NCI-H2107 treated with DMSO at 0.1 percent for 48 hours (cell line): Measurements from ENCODE around the gene KLHL26.
"Not testable (repeated sequence)": the region's sequence is repeated elsewhere in the genome, so short reads cannot be mapped to it uniquely, and the experiment has no call there.

ENCODE experiments used
- DNase-seq: peaks from one replicate; lab custom pipeline; 2025; ENCODE audit not compliant: unreplicated experiment; lab: John Stamatoyannopoulos, UW

The KLHL26 gene

GRCh38 chr19:18662972-18663732, 26.3 kb downstream of the KLHL26 start:
- DNase-seq, result no peak

DNA sequence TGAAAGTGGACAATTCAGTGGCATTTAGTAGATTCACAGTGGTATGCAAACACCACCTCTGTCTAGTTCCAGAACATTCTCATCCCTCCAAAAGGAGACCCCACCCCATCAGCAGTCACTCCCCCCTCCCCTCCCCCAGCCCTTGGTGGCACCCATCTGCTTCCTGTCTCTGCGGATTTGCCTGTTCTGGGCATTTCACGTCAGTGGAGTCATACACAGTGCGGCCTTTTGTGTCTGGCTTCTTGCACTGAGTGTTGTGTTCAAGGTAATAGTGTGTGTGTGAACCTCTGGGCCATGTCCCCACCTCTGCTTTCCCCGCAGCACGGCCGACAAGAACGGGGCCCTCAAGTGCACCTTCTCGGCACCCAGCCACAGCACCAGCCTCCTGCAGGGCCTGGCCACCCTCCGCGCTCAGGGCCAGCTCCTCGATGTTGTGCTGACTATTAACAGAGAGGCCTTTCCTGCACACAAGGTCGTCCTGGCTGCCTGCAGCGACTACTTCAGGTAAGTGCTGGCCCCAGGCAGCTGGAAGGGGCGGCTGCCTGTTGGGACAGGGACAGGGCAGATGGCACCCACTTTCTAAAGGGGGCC, 27.2 kb downstream of the KLHL26 start:
- no peak for DNase-seq

DNA sequence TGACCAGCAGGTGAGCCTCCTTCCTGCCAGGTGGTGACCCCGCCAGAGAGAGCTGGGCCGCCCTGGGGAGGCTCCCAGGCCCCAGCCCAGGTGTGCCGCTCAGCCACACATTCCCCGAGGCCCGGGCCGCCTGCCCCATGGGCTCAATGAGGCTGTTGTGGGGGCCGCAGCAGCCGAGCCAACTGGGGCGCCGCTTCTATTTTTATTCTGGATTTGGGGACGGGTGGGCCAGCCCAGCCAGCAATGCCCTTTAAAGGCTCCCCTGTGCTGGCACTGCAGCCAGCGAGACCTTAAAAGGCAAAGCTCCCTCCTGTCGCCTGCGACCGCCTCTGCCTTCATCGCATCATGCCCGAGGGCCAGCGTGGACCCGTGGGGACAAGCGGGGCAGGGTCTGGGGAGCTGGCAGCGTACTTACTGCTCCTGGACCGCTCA, 29.0 kb downstream of the KLHL26 start:
- DNase-seq, result no peak

DNA sequence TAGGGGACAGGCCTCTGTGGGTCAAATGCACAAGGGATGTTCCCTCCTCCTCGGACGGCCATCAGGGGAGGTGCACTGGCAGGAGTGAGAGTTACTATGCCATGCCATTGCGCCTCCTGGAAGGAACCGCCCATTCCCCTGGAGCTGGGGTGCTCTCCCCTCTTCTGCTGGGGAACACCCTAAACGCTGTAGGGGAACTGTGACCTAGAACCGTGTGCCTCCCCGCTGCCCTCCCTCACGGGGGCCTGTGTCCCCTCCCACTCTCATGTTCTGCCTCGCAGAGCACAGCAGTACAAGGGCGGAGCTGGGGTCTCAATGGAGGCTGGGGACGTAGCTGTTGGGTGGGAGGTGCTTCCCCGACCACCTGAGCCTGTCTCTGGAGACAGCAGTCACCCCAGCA, 29.5 kb downstream of the KLHL26 start:
- no peak for DNase-seq

DNA sequence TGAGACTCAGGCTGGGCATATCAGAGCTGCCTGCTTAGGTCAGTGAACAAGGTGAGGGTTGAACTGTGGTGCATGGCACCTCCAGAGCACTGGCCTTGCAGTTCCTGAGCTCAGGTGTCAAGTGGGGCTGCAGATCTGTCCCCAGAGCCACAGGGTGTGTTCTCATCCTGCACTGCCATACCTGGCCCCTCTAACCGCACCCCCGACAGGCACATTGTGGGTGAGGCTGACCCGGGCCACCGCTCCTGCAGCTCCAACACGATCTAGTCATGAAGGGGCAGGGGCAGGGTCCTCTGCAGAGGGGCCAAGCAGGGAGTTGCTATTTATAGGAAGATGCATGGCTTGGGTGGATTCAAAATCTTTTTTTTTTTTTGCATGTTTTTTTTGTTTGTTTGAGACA, 30.0 kb downstream of the KLHL26 start:
- no peak for DNase-seq

GRCh38 chr19:18667531-18668251, 30.9 kb downstream of the KLHL26 start:
- DNase-seq, result no peak

DNA sequence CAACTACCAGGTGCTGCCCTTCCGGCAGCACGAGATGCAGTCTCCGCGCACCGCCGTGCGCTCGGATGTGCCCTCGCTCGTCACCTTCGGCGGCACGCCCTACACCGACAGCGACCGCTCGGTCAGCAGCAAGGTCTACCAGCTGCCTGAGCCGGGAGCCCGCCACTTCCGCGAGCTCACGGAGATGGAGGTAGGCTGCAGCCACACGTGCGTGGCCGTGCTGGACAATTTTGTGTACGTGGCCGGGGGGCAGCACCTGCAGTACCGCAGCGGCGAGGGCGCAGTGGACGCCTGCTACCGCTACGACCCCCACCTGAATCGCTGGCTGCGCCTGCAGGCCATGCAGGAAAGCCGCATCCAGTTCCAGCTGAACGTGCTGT, 31.4 kb downstream of the KLHL26 start:
- no peak for DNase-seq

- DNase-seq, result no peak
Observed at GRCh38 chr19:18668744-18669523, 32.1 kb downstream of the KLHL26 start.

DNA sequence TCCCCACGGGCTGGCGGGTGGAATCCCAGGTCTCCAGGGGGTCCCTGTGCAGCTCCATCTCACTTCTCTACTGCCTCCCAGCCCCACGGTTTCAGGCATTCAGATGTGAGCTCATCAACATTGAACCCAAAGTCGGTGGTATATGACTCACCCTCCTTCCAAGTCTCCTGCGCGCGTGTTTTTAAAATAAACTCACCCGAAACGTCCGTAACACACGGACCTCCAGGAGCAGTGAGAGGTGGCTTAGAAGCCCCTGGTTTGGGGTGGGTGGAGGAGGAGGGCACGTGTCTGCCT, 32.6 kb downstream of the KLHL26 start:
- DNase-seq, result no peak

DNA sequence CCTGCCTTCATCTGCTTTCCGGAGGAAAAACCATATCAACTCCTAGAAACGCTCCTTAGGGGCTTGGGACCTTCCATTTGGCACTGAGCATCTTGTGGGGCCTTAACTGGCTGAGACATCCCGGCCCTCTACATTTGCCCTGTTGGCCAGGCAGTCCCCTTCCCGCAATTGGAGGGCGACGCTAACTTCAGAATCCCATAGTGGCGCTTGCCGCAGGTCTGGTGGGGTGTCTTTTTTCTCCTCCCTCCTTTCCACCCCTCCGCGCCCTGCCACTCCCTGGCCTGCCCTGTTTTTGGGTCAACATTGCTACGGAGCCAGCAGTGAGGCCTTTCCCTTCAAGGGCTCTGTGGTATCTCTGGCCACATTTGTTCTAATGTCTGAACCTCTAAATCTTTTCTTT, 33.1 kb downstream of the KLHL26 start:
- DNase-seq, result no peak

GRCh38 chr19:18670312-18670711, 33.5 kb downstream of the KLHL26 start:
- no peak for DNase-seq

DNA sequence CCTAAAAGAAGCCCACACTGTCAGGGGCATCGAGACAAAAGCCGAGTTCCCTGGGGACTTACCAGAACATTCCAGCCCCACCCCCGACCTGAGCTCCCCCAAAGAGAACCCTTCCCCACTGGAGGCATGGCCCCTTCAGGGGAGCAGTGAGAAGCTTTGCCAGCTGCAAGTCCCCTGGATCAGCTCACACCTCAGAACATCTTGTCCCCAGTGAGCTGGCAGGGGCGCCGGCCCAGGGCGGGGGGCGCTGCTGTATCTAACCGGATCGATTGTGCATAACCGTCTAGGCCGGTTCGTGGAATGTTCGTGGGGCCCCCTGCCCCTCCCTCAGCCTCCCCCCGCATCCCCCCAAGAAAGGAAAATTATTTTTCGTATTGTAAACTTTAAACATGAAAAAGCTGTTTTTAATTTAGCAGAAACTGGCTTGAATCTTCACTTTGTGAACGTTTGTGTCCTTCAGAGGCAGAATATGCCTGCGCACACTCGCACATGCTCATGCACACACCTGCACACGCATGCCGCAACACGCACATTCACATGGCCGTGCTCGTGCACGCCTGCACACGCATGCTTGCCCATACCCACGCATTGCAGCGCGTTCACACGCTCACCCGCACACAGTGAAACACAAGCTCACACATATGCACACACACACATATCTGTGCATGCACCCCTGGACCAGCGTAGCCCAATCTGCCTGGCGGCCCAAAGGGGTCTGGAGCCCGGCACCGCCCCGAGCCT, 34.6 kb downstream of the KLHL26 start:
- no peak for DNase-seq

DNA sequence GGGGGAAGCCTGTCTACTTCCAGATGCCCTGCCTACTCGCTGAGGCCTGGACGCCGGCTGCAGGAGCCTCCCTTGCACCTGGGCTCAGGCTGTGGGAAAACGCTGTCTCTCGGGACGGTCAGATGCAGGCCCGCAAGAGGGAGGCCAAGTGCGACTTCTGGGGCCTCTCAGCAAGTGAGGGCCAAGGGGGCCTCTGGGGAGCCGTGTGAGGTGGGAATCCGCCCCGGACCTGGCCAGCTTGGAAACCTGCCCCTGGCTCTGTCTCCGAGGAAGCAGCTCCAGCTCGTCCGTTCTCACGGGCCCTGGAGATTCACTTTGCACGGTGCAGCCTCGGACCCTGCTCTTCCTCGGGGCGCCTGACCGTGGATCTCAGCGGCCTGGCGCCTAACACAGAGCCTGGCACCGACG, 35.2 kb downstream of the KLHL26 start:
- no peak for DNase-seq

DNA sequence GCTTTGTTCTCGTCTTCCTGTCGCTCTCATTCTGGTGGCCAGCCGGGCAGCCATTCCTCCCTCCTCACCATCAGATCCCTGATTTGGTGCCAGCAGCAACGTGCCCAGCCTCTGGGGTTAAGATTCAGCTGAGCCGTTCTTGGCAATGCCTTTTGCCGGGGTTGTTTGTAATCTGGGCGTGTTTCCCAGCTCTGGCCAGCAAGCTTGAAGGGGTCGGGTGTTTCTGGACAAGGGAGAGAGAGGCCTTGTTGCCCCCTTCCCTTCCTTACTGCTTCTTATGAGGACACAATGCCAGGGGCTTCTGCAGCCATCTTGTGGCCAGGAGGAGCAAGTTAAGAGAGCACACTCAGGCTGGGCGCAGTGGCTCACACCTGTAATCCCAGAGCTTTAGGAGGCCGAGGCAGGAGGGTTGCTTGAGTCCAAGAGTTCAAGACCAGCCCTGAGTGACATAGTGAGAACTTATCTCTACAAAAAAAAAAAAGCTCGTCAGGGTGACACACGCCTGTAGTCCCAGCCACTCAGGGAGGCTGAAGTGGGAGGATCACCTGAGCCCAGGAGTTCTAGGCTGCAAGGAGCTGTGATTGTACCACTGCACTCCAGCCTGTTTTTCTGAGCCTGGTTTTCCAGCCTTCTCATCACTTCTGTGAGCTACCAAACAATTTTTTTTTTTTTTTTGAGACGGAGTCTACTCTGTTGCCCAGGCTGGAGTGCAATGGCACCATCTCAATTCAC, 35.9 kb downstream of the KLHL26 start:
- no peak for DNase-seq

- no peak for DNase-seq
Observed at GRCh38 chr19:18674616-18675015, 37.8 kb downstream of the KLHL26 start.

DNA sequence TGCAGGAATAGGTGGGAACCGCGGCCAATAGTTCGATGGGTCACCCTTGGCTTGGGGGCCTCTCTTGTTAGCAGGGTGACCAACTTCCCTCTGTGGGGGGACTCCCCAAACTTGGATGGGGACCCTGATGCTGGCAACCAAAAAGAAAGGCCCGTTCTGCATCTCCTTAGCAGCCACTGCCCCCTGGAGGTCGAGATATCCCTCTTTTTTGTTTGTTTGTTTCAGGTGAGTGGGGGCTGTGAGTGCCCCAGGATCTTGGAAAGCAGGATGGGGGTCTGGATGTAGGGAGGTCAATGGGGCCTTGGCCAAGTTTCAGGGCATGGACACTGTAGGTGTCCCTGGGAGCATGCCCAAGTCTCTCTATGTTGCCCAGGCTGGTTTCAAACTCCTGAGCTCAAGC, 39.0 kb downstream of the KLHL26 start:
- no peak for DNase-seq

GRCh38 chr19:18676692-18677091, 39.9 kb downstream of the KLHL26 start:
- no peak for DNase-seq

DNA sequence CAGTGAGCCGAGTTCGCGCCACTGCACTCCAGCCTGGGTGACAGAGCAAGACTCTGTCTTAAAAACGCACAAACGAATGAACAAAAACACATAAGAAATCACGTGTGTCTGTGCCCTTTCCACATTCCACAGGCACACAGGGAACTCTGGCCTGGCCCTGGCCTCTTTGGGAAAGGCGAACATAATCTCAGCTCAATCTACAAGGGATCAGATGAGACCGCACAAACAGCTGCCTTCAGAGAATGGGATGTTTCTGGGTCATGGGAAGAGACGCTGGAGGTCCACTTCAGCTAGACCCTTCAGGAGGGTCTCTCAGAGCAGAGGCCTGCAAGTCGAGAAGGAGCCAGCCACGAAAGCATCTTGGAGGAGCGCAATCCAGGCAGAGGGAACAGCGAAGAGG, 40.3 kb downstream of the KLHL26 start:
- no peak for DNase-seq

DNA sequence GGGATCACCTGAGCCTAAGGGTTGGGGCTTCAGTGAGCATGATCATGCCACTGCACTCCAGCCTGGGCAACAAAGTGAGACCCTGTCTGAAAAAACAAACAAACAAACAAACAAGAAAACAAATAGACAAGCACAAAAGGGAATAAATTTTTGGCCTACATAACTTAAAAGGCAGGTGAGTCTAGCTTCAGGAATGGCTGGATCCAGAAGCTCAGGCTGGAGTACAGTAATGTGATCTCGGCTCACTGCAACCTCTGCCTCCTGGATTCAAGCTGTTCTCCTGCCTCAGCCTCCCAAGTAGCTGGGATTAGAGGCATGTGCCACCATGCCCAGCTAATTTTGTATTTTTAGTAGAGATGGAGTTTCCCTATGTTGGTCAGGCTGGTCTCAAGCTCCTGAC, 43.3 kb downstream of the KLHL26 start:
- DNase-seq, result not testable (repeated sequence)

DNA sequence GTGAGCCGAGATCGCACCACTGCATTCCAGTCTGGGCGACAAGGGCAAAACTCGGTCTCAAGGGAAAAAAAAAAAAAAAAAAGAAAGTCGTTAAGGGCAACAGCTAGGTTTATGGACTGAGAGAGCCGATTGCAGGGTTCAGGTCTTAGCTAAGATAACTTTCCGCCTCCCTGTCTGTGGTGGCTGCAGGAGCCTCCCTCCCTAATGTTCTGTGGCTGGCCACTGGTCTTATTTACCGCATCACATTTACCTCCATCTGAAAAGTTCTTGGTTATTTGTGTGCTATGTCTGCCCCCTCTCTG, 45.9 kb downstream of the KLHL26 start:
- DNase-seq, result no peak
